Immature natural killer cell (primary cell): ENCODE data around the gene NFATC4. TPM values are rescaled to one million over a fixed set of nuclear protein-coding genes. Genes with fewer than 3 reads are reported as not detected.

Source experiments
- DNase-seq, 3 donors: peaks; one replicate each; pipeline ENCODE4 v3.0.0; 2022; ENCODE audit warnings: mixed read lengths in 1 of 3
- H3K27ac Mint-ChIP-seq, 6 donors: one replicate each; pipeline ENCODE4 v1.8.0; 2020; ENCODE audit warnings: mixed read lengths in 6 of 6, mild to moderate bottlenecking in 5 of 6, inconsistent platforms in 4 of 6, moderate library complexity in 3 of 6
- H3K27me3 Mint-ChIP-seq, 3 donors: one replicate each; pipeline ENCODE4 v1.8.0; 2020 to 2021; ENCODE audit warnings: low read depth in 3 of 3, mild to moderate bottlenecking in 3 of 3, mixed read lengths in 3 of 3, moderate library complexity in 3 of 3, inconsistent platforms in 1 of 3
- H3K36me3 Mint-ChIP-seq, 3 donors: one replicate each; pipeline ENCODE4 v1.8.0; 2020; ENCODE audit warnings: mixed read lengths in 3 of 3, inconsistent platforms in 2 of 3, mild to moderate bottlenecking in 2 of 3
- H3K4me1 Mint-ChIP-seq, 2 donors: one replicate each; pipeline ENCODE4 v1.8.0; 2020; ENCODE audit warnings: inconsistent platforms in 2 of 2, mild to moderate bottlenecking in 2 of 2, mixed read lengths in 2 of 2, moderate library complexity in 1 of 2
- H3K4me3 Mint-ChIP-seq, 5 donors: one replicate each; pipeline ENCODE4 v1.8.0; 2020; ENCODE audit warnings: mild to moderate bottlenecking in 5 of 5, mixed read lengths in 5 of 5, inconsistent platforms in 3 of 5, moderate library complexity in 3 of 5
- H3K9me3 Mint-ChIP-seq, 6 donors: one replicate each; pipeline ENCODE4 v1.8.0; 2020; ENCODE audit warnings: mild to moderate bottlenecking in 6 of 6, mixed read lengths in 6 of 6, inconsistent platforms in 4 of 6, moderate library complexity in 3 of 6
- polyA plus RNA-seq, 3 donors: library from polyadenylated mRNA; unstranded; fragments of 300-500 nt; fragmentation: Illumina TruSeq; gene quantifications; one replicate each; pipeline ENCODE4 v1.2.3, GENCODE V29; 2021

Gene NFATC4
- polyA plus RNA-seq, 3 donors from 2014 or later, result not detected

DNA sequence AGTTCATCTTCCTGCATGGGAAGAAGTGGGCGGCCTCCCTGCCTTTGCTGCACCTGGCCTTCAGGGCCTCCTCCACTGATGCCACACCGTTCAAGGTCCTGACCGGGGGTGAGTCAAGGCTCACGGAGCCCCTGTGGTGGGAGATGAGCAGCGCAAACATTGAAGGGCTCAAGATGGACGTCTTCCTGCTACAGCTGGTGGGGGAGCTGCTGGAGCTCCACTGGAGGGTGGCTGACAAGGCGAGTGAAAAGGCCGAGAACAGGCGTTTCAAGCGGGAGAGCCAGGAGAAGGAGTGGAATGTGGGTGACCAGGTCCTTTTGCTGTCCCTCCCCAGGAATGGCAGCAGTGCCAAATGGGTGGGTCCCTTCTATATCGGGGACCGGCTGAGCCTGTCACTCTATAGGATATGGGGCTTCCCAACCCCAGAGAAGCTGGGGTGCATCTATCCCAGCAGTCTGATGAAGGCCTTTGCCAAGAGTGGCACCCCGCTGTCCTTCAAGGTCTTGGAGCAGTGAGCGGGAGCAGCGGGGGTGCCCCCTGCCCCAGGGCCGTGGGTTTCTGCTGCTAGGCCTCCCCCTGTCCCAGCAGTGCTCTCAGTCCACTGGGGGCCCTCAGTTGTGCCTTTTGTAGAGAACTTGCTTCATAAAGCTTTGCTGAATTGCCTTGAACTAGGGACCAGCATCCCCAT, 49.1 kb downstream of the NFATC4 start:
- Mint-ChIP-seq H3K36me3 (no peaks in the 10 kb centered on the region), H3K27me3 (peaks cover 2 to 4% (median 3%) of the 10 kb centered on the region in 3 donors), H3K4me1 (no peaks in the 10 kb centered on the region), H3K4me3 (no peak overlapping the region), H3K9me3 (no peaks in the 10 kb centered on the region), H3K27ac (no peak overlapping the region)
- no peak for DNase-seq

DNA sequence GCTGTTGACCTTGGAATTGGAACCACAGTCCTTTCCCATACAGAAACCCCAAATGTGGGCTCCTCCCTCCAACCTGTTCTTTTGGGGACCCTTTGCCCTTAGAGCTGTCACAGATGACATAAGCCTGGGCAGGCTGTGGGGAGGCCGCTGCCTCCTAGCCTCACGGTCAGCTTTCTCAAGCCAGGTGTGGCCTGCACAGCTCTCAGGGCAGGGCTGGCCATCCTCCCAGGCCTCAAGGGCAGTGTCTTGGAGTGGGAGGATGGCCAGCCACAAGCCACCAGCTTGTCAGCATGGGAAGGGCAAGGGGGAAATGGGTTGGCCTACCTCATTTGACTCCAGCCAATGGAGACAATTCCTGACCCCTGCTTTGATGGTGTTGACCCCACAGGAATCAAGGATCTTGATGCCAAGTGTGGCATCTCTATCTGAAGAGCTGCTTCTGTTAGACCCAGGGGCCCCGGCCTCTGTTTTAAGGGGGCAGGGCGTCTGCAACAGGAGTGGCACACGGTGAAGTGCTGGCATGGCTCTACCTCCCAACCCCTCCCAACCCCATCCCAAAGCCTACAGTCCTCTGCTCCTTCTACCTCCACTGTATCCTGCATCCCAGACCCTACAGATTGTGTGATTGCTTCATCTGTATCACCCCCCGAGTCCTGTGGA, 50.0 kb downstream of the NFATC4 start:
- no peaks in the 10 kb centered on the region for H3K36me3 Mint-ChIP-seq
- no peak for DNase-seq
- no peak overlapping the region for H3K27ac Mint-ChIP-seq
- peaks cover 2 to 4% (median 3%) of the 10 kb centered on the region in 3 donors for H3K27me3 Mint-ChIP-seq
- no peaks in the 10 kb centered on the region for H3K9me3 Mint-ChIP-seq
- no peaks in the 10 kb centered on the region for H3K4me1 Mint-ChIP-seq
- H3K4me3 Mint-ChIP-seq, result no peak overlapping the region

GRCh38 chr14:24418492-24418873, 50.5 kb downstream of the NFATC4 start:
- Mint-ChIP-seq H3K4me1 (no peaks in the 10 kb centered on the region), H3K9me3 (no peaks in the 10 kb centered on the region), H3K36me3 (no peaks in the 10 kb centered on the region), H3K27ac (no peak overlapping the region), H3K4me3 (no peak overlapping the region), H3K27me3 (peaks cover 2 to 4% (median 3%) of the 10 kb centered on the region in 3 donors)
- no peak for DNase-seq

GRCh38 chr14:24422261-24422660, 54.3 kb downstream of the NFATC4 start:
- Mint-ChIP-seq H3K4me3 (no peak overlapping the region), H3K9me3 (no peaks in the 10 kb centered on the region), H3K36me3 (no peaks in the 10 kb centered on the region), H3K4me1 (no peaks in the 10 kb centered on the region), H3K27me3 (peaks cover 1 to 3% (median 2%) of the 10 kb centered on the region in 3 donors), H3K27ac (no peak overlapping the region)
- DNase-seq, result no peak

DNA sequence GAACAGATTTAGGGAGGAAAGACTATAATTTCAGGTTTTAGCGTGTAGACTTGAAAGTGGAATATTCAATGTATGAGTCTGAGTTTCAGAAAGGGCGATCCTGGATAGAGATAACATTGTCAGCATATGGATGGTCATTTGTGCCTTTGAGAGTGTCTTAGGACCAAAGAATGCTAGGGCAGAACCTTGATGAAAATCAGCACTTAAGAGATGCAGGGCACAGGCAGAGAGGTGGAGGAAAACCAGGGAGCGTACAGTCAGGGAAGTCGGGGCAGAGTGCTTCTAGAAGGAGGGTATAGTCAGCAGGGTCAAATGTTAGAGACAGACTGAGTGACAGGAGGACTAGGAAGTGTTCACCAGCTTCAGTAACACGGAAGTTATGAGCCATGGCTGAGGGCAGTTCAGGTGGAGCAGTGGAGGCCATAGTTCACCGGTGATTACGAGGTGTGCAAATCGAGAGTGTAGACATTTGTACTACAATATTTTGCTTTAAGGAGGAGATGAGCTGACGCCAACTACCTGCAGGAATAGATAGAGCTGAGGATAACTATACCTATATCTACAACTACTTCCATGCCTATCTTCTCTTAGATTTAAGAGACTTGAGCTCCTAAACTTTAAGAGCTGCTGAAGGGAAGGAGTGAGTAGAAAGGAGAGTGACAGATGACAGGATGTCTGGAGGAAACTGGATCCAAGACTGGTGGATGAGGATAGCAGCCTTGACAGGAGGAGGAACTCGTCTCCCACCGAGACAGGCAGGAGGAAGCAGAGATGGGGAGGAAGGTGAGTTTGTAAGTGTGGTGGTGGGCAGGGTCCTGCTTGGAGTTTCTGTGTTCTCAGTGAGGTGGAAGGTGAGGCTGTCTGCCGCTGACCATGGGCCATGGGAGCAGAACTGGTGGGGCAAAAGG, 55.0 kb downstream of the NFATC4 start:
- Mint-ChIP-seq H3K27me3 (peaks cover 1 to 3% (median 2%) of the 10 kb centered on the region in 3 donors), H3K27ac (no peak overlapping the region), H3K4me3 (no peak overlapping the region), H3K36me3 (no peaks in the 10 kb centered on the region), H3K9me3 (no peaks in the 10 kb centered on the region), H3K4me1 (no peaks in the 10 kb centered on the region)
- no peak for DNase-seq

DNA sequence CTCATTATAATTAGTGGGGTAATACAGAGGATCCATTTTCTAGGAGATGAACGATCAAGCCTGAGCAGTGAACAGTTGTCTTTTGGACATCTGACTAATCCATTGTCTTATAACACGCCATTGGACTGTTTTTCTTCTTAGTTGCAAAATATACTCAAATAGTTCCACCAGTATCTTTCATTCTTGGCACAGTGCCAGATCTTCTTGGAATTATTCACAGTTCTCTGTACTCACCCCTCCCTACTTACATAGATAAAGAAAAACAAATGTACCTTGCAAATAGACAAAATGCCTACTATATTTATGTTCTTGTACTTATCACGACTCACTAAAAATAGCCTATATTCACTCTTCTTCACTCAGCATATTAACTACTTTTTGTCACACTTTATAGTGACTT, 57.7 kb downstream of the NFATC4 start:
- Mint-ChIP-seq H3K36me3 (no peaks in the 10 kb centered on the region), H3K9me3 (no peaks in the 10 kb centered on the region), H3K4me1 (peaks cover 3 to 9% of the 10 kb centered on the region in 2 donors), H3K27me3 (peaks cover 2 to 6% (median 5%) of the 10 kb centered on the region in 3 donors), H3K4me3 (no peak overlapping the region), H3K27ac (no peak overlapping the region)
- no peak for DNase-seq

DNA sequence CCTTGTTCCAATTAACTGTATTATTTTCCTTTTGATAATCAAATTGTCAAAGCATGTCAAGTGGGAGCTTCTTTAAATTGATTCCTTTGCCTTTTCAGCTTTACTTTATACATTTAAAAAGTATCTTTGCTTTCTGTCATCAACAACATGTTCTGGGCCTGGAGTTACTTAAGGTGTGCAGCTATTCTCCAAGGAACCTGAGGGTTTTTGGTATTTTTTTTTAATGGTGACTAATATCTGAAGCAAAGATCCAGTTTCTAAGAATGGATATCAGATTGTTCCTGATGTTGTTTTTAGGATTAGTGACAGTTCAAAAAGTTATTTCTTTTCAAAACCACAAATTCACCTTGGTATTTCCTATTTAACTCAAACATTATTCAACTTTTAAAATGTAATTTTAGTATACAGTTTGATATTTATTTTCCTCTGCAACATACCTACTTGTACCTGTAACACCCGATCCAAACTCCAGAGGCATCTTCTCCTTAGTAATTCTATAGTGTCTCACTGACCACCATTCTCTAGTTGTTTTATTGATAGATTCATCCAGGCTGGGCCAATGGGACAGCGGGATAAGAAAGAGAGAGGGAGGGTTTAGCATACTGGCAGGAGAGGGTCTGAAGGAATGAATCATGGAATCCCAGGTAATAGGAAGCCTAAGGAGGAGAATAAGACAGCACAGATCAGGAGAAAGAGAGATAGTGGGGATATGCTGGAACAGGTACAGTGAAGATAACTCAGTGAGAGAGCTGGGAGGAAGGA, 58.3 kb downstream of the NFATC4 start:
- H3K4me3 Mint-ChIP-seq, result peak overlapping the region in 1 of 5 donors; percentile 6
- peaks cover 9 to 16% of the 10 kb centered on the region in 2 donors for H3K4me1 Mint-ChIP-seq
- no peaks in the 10 kb centered on the region for H3K36me3 Mint-ChIP-seq
- no peak for DNase-seq
- H3K27me3 Mint-ChIP-seq, result peaks cover 1 to 7% (median 5%) of the 10 kb centered on the region in 3 donors
- peak overlapping the region in 4 of 6 donors; percentile 3 to 82 (median 18) for H3K27ac Mint-ChIP-seq
- no peaks in the 10 kb centered on the region for H3K9me3 Mint-ChIP-seq

DNA sequence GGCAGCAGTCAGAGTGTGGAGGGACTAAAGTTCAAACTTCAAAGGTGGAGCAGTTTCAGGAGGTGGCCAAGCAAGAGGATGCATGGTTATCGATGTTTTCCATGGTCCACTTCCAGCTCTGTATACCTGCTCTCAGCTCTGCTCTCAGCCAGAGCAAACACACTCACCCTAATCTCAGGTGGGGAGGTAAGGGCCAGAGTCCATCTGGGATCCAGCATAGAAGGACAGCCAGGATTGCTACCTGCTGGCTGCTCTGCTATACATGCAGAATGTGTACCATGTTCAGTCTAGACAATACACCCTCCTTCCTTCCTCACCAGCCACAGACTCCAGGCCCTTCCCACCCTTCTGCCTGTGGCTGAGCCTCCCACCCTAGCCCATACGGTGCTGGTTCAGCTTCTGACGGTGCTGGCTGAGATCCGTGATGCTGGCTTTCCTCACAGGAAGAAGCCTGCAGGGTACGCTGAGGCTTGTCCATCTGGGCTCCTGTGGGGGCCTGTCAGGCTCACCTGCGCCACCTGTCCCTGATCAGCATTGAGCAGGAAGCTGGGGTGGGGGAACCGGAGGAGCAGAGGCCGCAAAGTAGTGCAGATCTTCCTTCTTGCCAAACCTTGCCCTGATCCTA, 59.0 kb downstream of the NFATC4 start:
- Mint-ChIP-seq H3K4me3 (peak overlapping the region in 1 of 5 donors; percentile 6), H3K27me3 (peaks cover 1 to 12% (median 8%) of the 10 kb centered on the region in 3 donors)

DNA sequence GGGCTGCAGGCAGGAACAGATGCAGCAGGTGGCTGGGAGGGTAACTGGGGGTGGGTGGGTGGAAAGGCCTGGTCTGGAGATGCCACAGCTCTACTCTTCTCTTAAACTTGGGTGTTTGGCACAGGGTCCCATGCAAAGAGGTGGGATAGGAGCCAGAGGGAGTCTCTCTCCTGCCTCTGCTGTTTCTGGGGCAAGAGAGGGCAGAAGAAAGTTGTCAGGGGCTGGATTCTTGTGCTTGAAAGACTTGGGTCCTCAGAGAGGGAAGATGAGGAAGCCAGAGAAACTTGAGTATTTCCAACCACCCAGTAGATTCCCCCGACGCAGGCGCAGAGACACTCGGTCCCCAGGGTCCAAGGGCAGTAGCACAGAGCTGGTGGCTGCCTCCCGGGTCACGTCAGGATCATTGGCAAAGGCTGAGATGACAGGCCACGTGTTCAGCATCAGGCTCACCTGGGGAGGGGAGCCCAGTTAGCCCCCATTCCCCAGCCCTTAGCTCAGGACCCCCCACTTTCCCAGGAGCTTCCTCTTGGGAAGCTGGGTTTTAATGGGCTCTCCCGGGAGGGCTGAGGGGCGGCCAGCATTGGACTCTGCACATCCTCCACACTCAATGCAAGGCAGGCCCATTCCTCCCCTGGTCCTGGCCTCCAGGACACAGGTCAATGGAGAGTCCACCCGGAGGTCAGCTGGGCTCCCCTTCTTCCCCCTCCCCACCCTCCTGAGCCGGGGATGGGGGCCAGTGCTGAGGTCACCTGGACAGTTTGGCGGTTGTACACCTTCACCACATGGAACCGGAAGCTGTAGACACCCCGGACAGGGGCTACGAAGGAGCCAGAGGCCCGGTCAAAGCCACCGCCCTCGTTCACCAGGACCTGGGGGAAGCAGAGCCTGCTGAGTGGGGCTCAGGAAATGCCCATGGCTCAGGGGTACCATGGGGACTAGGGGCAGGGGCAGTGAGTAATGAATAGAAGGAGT, 59.8 kb downstream of the NFATC4 start:
- peak overlapping the region in 5 of 6 donors; percentile 30 to 87 (median 78) for H3K27ac Mint-ChIP-seq
- H3K4me3 Mint-ChIP-seq, result peak overlapping the region in 4 of 5 donors; percentile 27 to 49 (median 36)
- H3K9me3 Mint-ChIP-seq, result no peaks in the 10 kb centered on the region
- H3K4me1 Mint-ChIP-seq, result peaks cover 18 to 22% of the 10 kb centered on the region in 2 donors
- H3K36me3 Mint-ChIP-seq, result peaks cover 4 to 7% (median 4%) of the 10 kb centered on the region in 3 donors
- peaks cover 1 to 12% (median 8%) of the 10 kb centered on the region in 3 donors for H3K27me3 Mint-ChIP-seq
- DNase-seq, result no peak

More for the DNA sequence above, 59.0 kb downstream of the NFATC4 start:
- Mint-ChIP-seq H3K27ac (peak overlapping the region in 5 of 6 donors; percentile 32 to 82 (median 43)), H3K4me1 (peaks cover 16 to 22% of the 10 kb centered on the region in 2 donors), H3K36me3 (peaks cover 4% of the 10 kb centered on the region in 3 donors), H3K9me3 (no peaks in the 10 kb centered on the region)
- DNase-seq, result no peak

- H3K27ac Mint-ChIP-seq, result peak overlapping the region; percentile 96 to 99 (median 98)
- peaks cover 4 to 15% (median 12%) of the 10 kb centered on the region in 3 donors for H3K36me3 Mint-ChIP-seq
- H3K4me3 Mint-ChIP-seq, result peak overlapping the region; percentile 87 to 93 (median 91)
- no peaks in the 10 kb centered on the region for H3K9me3 Mint-ChIP-seq
- H3K4me1 Mint-ChIP-seq, result peaks cover 22 to 26% of the 10 kb centered on the region in 2 donors
- H3K27me3 Mint-ChIP-seq, result peaks cover 1 to 12% (median 8%) of the 10 kb centered on the region in 3 donors
- DNase-seq, result no peak
Observed at GRCh38 chr14:24428628-24429394, 60.8 kb downstream of the NFATC4 start.
